AG09309 (cell line): ENCODE data around the gene SCLT1.

Source experiments
- DNase-seq: peaks from one replicate; pipeline ENCODE4 v3.0.0-alpha.2; 2010; ENCODE audit warnings: low read depth
- H3K4me3 ChIP-seq: 2 replicates; pipeline ENCODE4 v1.5.1; 2011; ENCODE audit warnings: mild to moderate bottlenecking, low read depth, low read length, moderate library complexity; ENCODE audit not compliant: control insufficient read depth
- TF ChIP-seq, protein P1 (sequence below): IDR thresholded peaks from 2 replicates; pipeline ENCODE4 v1.5.1; 2011; ENCODE audit warnings: mild to moderate bottlenecking, low read depth, low read length, inconsistent platforms; ENCODE audit not compliant: insufficient read depth, control insufficient read depth; ENCODE audit errors: missing control alignments

SCLT1 gene

GRCh38 chr4:129117705-129118104, 24.4 kb upstream of the SCLT1 start:
- TF ChIP-seq, protein P1, sequence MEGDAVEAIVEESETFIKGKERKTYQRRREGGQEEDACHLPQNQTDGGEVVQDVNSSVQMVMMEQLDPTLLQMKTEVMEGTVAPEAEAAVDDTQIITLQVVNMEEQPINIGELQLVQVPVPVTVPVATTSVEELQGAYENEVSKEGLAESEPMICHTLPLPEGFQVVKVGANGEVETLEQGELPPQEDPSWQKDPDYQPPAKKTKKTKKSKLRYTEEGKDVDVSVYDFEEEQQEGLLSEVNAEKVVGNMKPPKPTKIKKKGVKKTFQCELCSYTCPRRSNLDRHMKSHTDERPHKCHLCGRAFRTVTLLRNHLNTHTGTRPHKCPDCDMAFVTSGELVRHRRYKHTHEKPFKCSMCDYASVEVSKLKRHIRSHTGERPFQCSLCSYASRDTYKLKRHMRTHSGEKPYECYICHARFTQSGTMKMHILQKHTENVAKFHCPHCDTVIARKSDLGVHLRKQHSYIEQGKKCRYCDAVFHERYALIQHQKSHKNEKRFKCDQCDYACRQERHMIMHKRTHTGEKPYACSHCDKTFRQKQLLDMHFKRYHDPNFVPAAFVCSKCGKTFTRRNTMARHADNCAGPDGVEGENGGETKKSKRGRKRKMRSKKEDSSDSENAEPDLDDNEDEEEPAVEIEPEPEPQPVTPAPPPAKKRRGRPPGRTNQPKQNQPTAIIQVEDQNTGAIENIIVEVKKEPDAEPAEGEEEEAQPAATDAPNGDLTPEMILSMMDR, result no peak

GRCh38 chr4:129113919-129114318, 20.6 kb upstream of the SCLT1 start:
- DNase-seq, result no peak
- H3K4me3 ChIP-seq, result no peak overlapping the region
- TF ChIP-seq, protein P1, result no peak

More at GRCh38 chr4:129117705-129118104, 24.4 kb upstream of the SCLT1 start:
- H3K4me3 ChIP-seq, result no peak overlapping the region
- DNase-seq, result no peak

GRCh38 chr4:129113434-129113833, 20.1 kb upstream of the SCLT1 start:
- DNase-seq, result no peak
- no peak overlapping the region for H3K4me3 ChIP-seq
- TF ChIP-seq, protein P1, result no peak

- TF ChIP-seq, protein P1, result no peak
- H3K4me3 ChIP-seq, result no peak overlapping the region
- DNase-seq, result no peak
Observed at GRCh38 chr4:129111919-129112318, 18.6 kb upstream of the SCLT1 start.

DNA sequence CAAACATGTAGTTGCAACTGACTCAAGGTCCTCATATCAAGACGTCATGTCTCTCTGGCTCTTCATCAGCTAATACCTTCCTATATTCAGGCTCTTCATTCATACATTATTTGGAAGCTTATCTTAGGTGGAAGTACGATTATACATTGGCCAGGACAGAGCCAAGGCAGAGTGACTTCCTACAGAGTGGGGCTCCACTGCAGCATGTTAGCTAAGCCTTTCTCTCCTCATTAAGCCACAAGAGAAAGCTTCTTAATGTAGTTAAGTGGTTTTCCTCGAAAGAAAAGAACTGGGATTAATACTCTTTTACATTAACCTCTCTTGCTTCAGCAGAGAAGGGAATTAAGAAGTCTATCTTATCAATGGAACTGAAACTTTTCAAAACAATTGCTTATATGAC, 17.6 kb upstream of the SCLT1 start:
- DNase-seq, result no peak
- TF ChIP-seq, protein P1, result no peak
- H3K4me3 ChIP-seq, result no peak overlapping the region

DNA sequence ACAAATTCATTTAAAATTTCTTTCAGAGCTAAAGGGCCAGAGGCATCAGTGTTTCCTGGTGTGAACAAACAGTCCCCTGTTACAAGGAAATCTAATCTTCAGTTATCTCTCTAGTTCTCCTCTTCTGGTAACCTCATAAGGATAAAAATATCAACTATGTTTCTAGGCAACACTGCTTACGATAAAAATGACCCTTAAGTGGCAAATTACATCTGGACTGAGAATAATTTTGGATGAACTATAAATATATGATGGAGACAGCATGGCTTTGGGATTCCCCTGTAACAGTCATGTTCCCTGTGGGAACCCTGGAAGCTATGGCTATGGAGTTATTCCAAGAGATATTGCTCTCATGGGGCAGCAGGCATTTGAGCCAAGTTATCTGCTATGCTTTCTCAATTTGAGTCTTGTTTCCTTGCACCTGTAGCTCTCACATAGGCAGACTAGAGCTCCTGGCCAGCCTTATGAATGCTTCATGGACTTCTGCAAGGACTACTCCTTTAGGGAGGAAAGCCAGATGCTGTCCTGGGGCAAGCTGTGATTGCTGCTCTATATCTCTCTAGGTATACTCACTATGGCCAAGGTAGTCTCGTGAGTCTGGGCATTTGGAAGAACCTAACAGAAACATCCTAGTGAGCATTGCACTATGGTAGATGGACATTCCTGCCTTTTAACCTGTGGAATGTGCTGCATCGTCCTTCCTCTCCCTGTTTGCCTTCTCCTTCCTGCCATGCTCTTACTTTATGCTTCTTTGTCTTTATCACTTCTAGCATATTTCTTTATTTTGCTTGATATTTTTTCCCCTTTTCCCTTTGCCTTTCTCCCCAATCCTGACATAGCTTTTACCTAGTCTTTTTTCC, 16.9 kb upstream of the SCLT1 start:
- TF ChIP-seq, protein P1, result no peak
- no peak overlapping the region for H3K4me3 ChIP-seq
- DNase-seq, result no peak

DNA sequence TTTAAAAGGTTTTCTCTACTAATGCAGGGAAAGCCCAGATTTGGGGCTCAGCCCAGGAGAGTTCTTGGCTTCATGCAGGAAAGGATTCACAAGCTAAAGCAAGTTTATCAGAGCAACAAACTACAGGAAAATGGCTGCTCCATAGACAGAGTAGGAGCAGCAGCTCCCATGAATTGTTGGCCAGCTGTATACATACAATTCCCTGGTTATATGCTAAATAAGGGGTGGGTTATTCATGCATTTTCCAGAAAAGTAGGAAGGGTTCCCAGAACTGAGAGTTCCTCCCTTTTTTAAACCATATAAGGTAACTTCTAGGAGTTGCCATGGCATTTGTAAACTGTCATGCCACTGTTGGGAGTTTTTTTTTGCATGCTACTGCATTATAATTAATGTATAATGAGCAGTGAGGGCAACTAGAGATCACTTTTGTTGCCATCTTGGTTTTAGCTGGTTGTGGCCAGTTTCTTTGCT, 5.2 kb upstream of the SCLT1 start:
- TF ChIP-seq, protein P1, result no peak
- no peak for DNase-seq
- no peak overlapping the region for H3K4me3 ChIP-seq
